Stimulated activated effector memory CD8-positive, alpha-beta T cell treated with anti-CD3 and anti-CD28 coated beads, Interleukin-12 subunit alpha, Interleukin-12 subunit beta, amount 100 ng/mL, for 72 hours (primary cell): ENCODE data around the gene KRTAP21-2.

Source experiments
- ATAC-seq: fragments of 150-1000 bp; cut with Tn5 transposase; 2 replicates; pipeline ENCODE4 v1.10.0; 2021
- DNase-seq, 2 donors: peaks; one replicate each; pipeline ENCODE4 v3.0.0; 2021 to 2022; ENCODE audit warnings: low spot score in 2 of 2
- H3K27ac Mint-ChIP-seq: one replicate; pipeline ENCODE4 v1.8.0; 2022; ENCODE audit warnings: mild to moderate bottlenecking, mixed read lengths
- H3K36me3 Mint-ChIP-seq: one replicate; pipeline ENCODE4 v1.8.0; 2022; ENCODE audit warnings: mild to moderate bottlenecking, mixed read lengths
- H3K4me1 Mint-ChIP-seq: one replicate; pipeline ENCODE4 v1.8.0; 2022; ENCODE audit warnings: mixed read lengths
- H3K4me3 Mint-ChIP-seq: one replicate; pipeline ENCODE4 v1.8.0; 2022; ENCODE audit warnings: mild to moderate bottlenecking, mixed read lengths
- H3K9me3 Mint-ChIP-seq: one replicate; pipeline ENCODE4 v1.8.0; 2022; ENCODE audit warnings: mixed read lengths

Gene KRTAP21-2

GRCh38 chr21:30713766-30714165 is 33.3 kb downstream of the KRTAP21-2 start:
- no peak for DNase-seq
- Mint-ChIP-seq H3K4me3 (no peak overlapping the region), H3K36me3 (no peaks in the 10 kb centered on the region), H3K4me1 (peaks cover 5% of the 10 kb centered on the region), H3K9me3 (peaks cover 11% of the 10 kb centered on the region), H3K27ac (no peak overlapping the region)
- ATAC-seq: no peak

- Mint-ChIP-seq H3K27ac (peak overlapping the region; percentile 78), H3K4me3 (no peak overlapping the region), H3K36me3 (no peaks in the 10 kb centered on the region), H3K4me1 (peaks cover 5% of the 10 kb centered on the region), H3K9me3 (peaks cover 7% of the 10 kb centered on the region)
- ATAC-seq (peak; percentile 78), DNase-seq (no peak)
Measured at GRCh38 chr21:30710499-30710898, 36.6 kb downstream of the KRTAP21-2 start.

- H3K9me3 Mint-ChIP-seq: peaks cover 7% of the 10 kb centered on the region
- peak; percentile 64 for ATAC-seq
- no peak overlapping the region for H3K4me3 Mint-ChIP-seq
- H3K36me3 Mint-ChIP-seq: no peaks in the 10 kb centered on the region
- peaks cover 5% of the 10 kb centered on the region for H3K4me1 Mint-ChIP-seq
- H3K27ac Mint-ChIP-seq: no peak overlapping the region
- no peak for DNase-seq
Measured at GRCh38 chr21:30707409-30707808, 39.6 kb downstream of the KRTAP21-2 start.
